Measurements from ENCODE around the gene LMAN1L.

Gene LMAN1L

GRCh38 chr15:74794248-74794969 is 18.2 kb upstream of the LMAN1L start:
- no peak for DNase-seq

- DNase-seq: no peak
Observed at GRCh38 chr15:74794970-74795349, 17.7 kb upstream of the LMAN1L start.

- no peak for DNase-seq
Observed at GRCh38 chr15:74795966-74796625, 16.5 kb upstream of the LMAN1L start.

- DNase-seq: no peak
Observed at GRCh38 chr15:74798388-74799254, 14.0 kb upstream of the LMAN1L start.

- no peak for DNase-seq
Observed at GRCh38 chr15:74799255-74799855, 13.3 kb upstream of the LMAN1L start.

GRCh38 chr15:74799856-74800558 is 12.6 kb upstream of the LMAN1L start:
- peak; percentile 73 for DNase-seq

- DNase-seq: no peak
Observed at GRCh38 chr15:74800559-74801094, 12.0 kb upstream of the LMAN1L start.

- no peak for DNase-seq
Observed at GRCh38 chr15:74801311-74801997, 11.2 kb upstream of the LMAN1L start.

- no peak for DNase-seq
Observed at GRCh38 chr15:74802290-74802689, 10.3 kb upstream of the LMAN1L start.

GRCh38 chr15:74802862-74803447 is 9.7 kb upstream of the LMAN1L start:
- DNase-seq: no peak

GRCh38 chr15:74804935-74805334 is 7.7 kb upstream of the LMAN1L start:
- no peak for DNase-seq

- DNase-seq: no peak
Observed at GRCh38 chr15:74807282-74807681, 5.4 kb upstream of the LMAN1L start.

- DNase-seq: no peak
Observed at GRCh38 chr15:74808078-74808839, 4.4 kb upstream of the LMAN1L start.

GRCh38 chr15:74808840-74809229 is 3.8 kb upstream of the LMAN1L start:
- no peak for DNase-seq

GRCh38 chr15:74809242-74809641 is 3.4 kb upstream of the LMAN1L start:
- DNase-seq: no peak

GRCh38 chr15:74809956-74810355 is 2.7 kb upstream of the LMAN1L start:
- no peak for DNase-seq

GRCh38 chr15:74815121-74815934 is 2.7 kb downstream of the LMAN1L start:
- no peak for DNase-seq

GRCh38 chr15:74815961-74816360 is 3.3 kb downstream of the LMAN1L start:
- DNase-seq: no peak

GRCh38 chr15:74816624-74817369 is 4.2 kb downstream of the LMAN1L start:
- no peak for DNase-seq

All from activated gamma-delta T cell (primary cell).